HUES6 (cell line): ENCODE measurements around the gene PPFIBP1.
"Not testable (repeated sequence)": the region's sequence is repeated elsewhere in the genome, so short reads cannot be mapped to it uniquely, and the experiment has no call there.

Experiments used
- H3K27ac ChIP-seq: 2 replicates; pipeline ENCODE4 v1.7.0; 2013; ENCODE audit warnings: low read depth, mild to moderate bottlenecking, low read length, inconsistent platforms
- H3K27me3 ChIP-seq: 2 replicates; pipeline ENCODE4 v1.6.1; 2013; ENCODE audit warnings: low read length; ENCODE audit not compliant: control insufficient read depth, insufficient read depth
- H3K36me3 ChIP-seq: 2 replicates; pipeline ENCODE4 v1.6.1; 2013; ENCODE audit warnings: low read length; ENCODE audit not compliant: control insufficient read depth, insufficient read depth
- H3K4me1 ChIP-seq: 2 replicates; pipeline ENCODE4 v1.6.1; 2013; ENCODE audit warnings: low read length; ENCODE audit not compliant: control insufficient read depth, insufficient read depth
- H3K4me3 ChIP-seq: 2 replicates; pipeline ENCODE4 v1.5.1; 2013; ENCODE audit warnings: low read depth, low read length
- H3K9ac ChIP-seq: one replicate; pipeline ENCODE4 v1.6.1; 2013; ENCODE audit warnings: mild to moderate bottlenecking, low read length
- H3K9me3 ChIP-seq: 2 replicates; pipeline ENCODE4 v1.6.1; 2013; ENCODE audit warnings: low read depth, low read length; ENCODE audit not compliant: control insufficient read depth, insufficient read depth

The PPFIBP1 gene

GRCh38 chr12:27631365-27631764 lies 107.4 kb downstream of the PPFIBP1 start:
- H3K4me3 ChIP-seq, result no peak overlapping the region
- no peaks in the 10 kb centered on the region for H3K9me3 ChIP-seq
- H3K4me1 ChIP-seq, result no peaks in the 10 kb centered on the region
- no peaks in the 10 kb centered on the region for H3K27me3 ChIP-seq
- H3K36me3 ChIP-seq, result no peaks in the 10 kb centered on the region
- no peak overlapping the region for H3K9ac ChIP-seq
- H3K27ac ChIP-seq, result no peak overlapping the region

GRCh38 chr12:27631813-27632491 lies 107.9 kb downstream of the PPFIBP1 start:
- H3K9me3 ChIP-seq, result no peaks in the 10 kb centered on the region
- no peaks in the 10 kb centered on the region for H3K4me1 ChIP-seq
- no peak overlapping the region for H3K27ac ChIP-seq
- no peaks in the 10 kb centered on the region for H3K36me3 ChIP-seq
- H3K9ac ChIP-seq, result no peak overlapping the region
- H3K4me3 ChIP-seq, result no peak overlapping the region
- no peaks in the 10 kb centered on the region for H3K27me3 ChIP-seq

GRCh38 chr12:27635349-27635972 lies 111.5 kb downstream of the PPFIBP1 start:
- Histone ChIP-seq H3K4me1 (no peaks in the 10 kb centered on the region), H3K9ac (no peak overlapping the region), H3K27me3 (no peaks in the 10 kb centered on the region), H3K4me3 (no peak overlapping the region), H3K9me3 (no peaks in the 10 kb centered on the region), H3K36me3 (no peaks in the 10 kb centered on the region), H3K27ac (no peak overlapping the region)

- H3K4me3 ChIP-seq, H3K27me3 ChIP-seq, H3K9me3 ChIP-seq, H3K4me1 ChIP-seq, H3K27ac ChIP-seq, H3K36me3 ChIP-seq, H3K9ac ChIP-seq: not testable (repeated sequence)
These were observed 112.6 kb downstream of the PPFIBP1 start for GRCh38 chr12:27636569-27636968.

- no peak overlapping the region for H3K27ac ChIP-seq
- no peak overlapping the region for H3K9ac ChIP-seq
- H3K27me3 ChIP-seq, result no peaks in the 10 kb centered on the region
- no peaks in the 10 kb centered on the region for H3K36me3 ChIP-seq
- no peak overlapping the region for H3K4me3 ChIP-seq
- no peaks in the 10 kb centered on the region for H3K4me1 ChIP-seq
- no peaks in the 10 kb centered on the region for H3K9me3 ChIP-seq
These were observed 113.5 kb downstream of the PPFIBP1 start for GRCh38 chr12:27637524-27637923.

GRCh38 chr12:27639265-27639664 lies 115.3 kb downstream of the PPFIBP1 start:
- no peaks in the 10 kb centered on the region for H3K9me3 ChIP-seq
- H3K9ac ChIP-seq, result no peak overlapping the region
- no peak overlapping the region for H3K4me3 ChIP-seq
- no peak overlapping the region for H3K27ac ChIP-seq
- no peaks in the 10 kb centered on the region for H3K27me3 ChIP-seq
- H3K36me3 ChIP-seq, result no peaks in the 10 kb centered on the region
- no peaks in the 10 kb centered on the region for H3K4me1 ChIP-seq

- not testable (repeated sequence) for H3K9ac ChIP-seq, H3K27me3 ChIP-seq, H3K4me1 ChIP-seq, H3K4me3 ChIP-seq, H3K36me3 ChIP-seq, H3K9me3 ChIP-seq, H3K27ac ChIP-seq
These were observed 116.7 kb downstream of the PPFIBP1 start for GRCh38 chr12:27640566-27641200.

GRCh38 chr12:27642361-27642760 lies 118.4 kb downstream of the PPFIBP1 start:
- not testable (repeated sequence) for H3K4me3 ChIP-seq

GRCh38 chr12:27642892-27643291 lies 118.9 kb downstream of the PPFIBP1 start:
- H3K27me3 ChIP-seq, H3K4me3 ChIP-seq, H3K4me1 ChIP-seq, H3K27ac ChIP-seq, H3K9ac ChIP-seq, H3K9me3 ChIP-seq, H3K36me3 ChIP-seq: not testable (repeated sequence)

More at GRCh38 chr12:27642361-27642760, 118.4 kb downstream of the PPFIBP1 start:
- H3K9me3 ChIP-seq, H3K4me1 ChIP-seq, H3K36me3 ChIP-seq, H3K27ac ChIP-seq, H3K9ac ChIP-seq, H3K27me3 ChIP-seq: not testable (repeated sequence)

GRCh38 chr12:27644158-27644845 lies 120.3 kb downstream of the PPFIBP1 start:
- Histone ChIP-seq H3K9ac (no peak overlapping the region), H3K36me3 (0 out of 2 replicates have a peak, but pooled peaks cover 11% of the 10 kb centered on the region), H3K4me3 (no peak overlapping the region), H3K27me3 (no peaks in the 10 kb centered on the region), H3K4me1 (no peaks in the 10 kb centered on the region), H3K27ac (0 out of 2 replicates have a peak overlapping the region, but pooled peaks have one; percentile 11), H3K9me3 (no peaks in the 10 kb centered on the region)

GRCh38 chr12:27645671-27646070 lies 121.7 kb downstream of the PPFIBP1 start:
- H3K4me1 ChIP-seq, result no peaks in the 10 kb centered on the region
- no peak overlapping the region for H3K27ac ChIP-seq
- 0 out of 2 replicates have a peak, but pooled peaks cover 11% of the 10 kb centered on the region for H3K36me3 ChIP-seq
- no peak overlapping the region for H3K4me3 ChIP-seq
- H3K9me3 ChIP-seq, result no peaks in the 10 kb centered on the region
- no peaks in the 10 kb centered on the region for H3K27me3 ChIP-seq
- no peak overlapping the region for H3K9ac ChIP-seq
